ENCODE results near the gene LHFPL3. TPM values are rescaled to one million over a fixed set of nuclear protein-coding genes. Genes with fewer than 3 reads are reported as not detected.
"Not testable (repeated sequence)": the region's sequence is repeated elsewhere in the genome, so short reads cannot be mapped to it uniquely, and the experiment has no call there.

The LHFPL3 gene
- total RNA-seq, 2 donors from 2014 or later: not detected

- intact Hi-C loops (cut with DNase I): no loop called here
- DNase-seq (no peak), ATAC-seq (no peak)
Observed at GRCh38 chr7:104900525-104901239, 572.3 kb downstream of the LHFPL3 start.

- no peak for DNase-seq
- intact Hi-C loops (cut with DNase I): no loop called here
- no peak for ATAC-seq
Observed at GRCh38 chr7:104901240-104901619, 572.8 kb downstream of the LHFPL3 start.

- ATAC-seq: no peak
- intact Hi-C loops (cut with DNase I): no loop called here
- no peak for DNase-seq
Observed at GRCh38 chr7:104902183-104902582, 573.8 kb downstream of the LHFPL3 start.

- intact Hi-C loops (cut with DNase I): no loop called here
- DNase-seq (no peak), ATAC-seq (no peak)
Observed at GRCh38 chr7:104903044-104903443, 574.6 kb downstream of the LHFPL3 start.

- intact Hi-C loops (cut with DNase I): no loop called here
- ATAC-seq (no peak), DNase-seq (no peak)
Observed at GRCh38 chr7:104903846-104904245, 575.4 kb downstream of the LHFPL3 start.

GRCh38 chr7:104906032-104906431, 577.6 kb downstream of the LHFPL3 start:
- DNase-seq: no peak
- intact Hi-C loops (cut with DNase I): no loop called here
- no peak for ATAC-seq

- intact Hi-C loops (cut with DNase I): no loop called here
- no peak for ATAC-seq
- no peak for DNase-seq
Observed at GRCh38 chr7:104906556-104906955, 578.2 kb downstream of the LHFPL3 start.

GRCh38 chr7:104908636-104909035, 580.2 kb downstream of the LHFPL3 start:
- intact Hi-C loops (cut with DNase I): no loop called here
- DNase-seq: no peak

GRCh38 chr7:104909096-104909495, 580.7 kb downstream of the LHFPL3 start:
- intact Hi-C loops (cut with DNase I): no loop called here
- no peak for ATAC-seq
- no peak for DNase-seq

More at GRCh38 chr7:104908636-104909035, 580.2 kb downstream of the LHFPL3 start:
- ATAC-seq: no peak

DNA sequence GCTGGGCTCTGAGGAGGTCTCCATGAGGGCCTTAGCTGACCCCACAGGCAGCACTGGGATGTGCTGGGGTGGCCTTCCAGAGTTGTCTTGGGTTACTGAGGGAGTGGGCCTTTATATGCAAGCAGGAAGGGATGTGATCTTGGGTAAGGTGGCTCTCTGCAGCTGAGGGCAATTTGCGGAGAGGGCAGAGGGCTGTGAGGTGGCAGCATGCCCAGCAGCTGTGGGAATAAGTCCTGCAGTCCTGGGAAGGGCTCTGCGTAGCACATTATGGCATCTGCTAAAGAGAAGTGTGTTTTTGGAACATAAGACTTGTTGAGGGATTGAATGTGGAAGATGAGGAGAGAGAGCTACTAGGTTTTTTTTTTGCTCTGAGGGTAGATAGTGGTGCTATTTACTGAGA, 586.0 kb downstream of the LHFPL3 start:
- intact Hi-C loops (cut with DNase I): loop anchor here in 1 of 2 donors (10.0 kb wide), 1 partner anchor 680 kb away; no protein-coding TSS in a partner anchor
- no peak for DNase-seq
- ATAC-seq: no peak

GRCh38 chr7:104921596-104921995, 593.2 kb downstream of the LHFPL3 start:
- intact Hi-C loops (cut with DNase I): no loop called here
- ATAC-seq: no peak

DNA sequence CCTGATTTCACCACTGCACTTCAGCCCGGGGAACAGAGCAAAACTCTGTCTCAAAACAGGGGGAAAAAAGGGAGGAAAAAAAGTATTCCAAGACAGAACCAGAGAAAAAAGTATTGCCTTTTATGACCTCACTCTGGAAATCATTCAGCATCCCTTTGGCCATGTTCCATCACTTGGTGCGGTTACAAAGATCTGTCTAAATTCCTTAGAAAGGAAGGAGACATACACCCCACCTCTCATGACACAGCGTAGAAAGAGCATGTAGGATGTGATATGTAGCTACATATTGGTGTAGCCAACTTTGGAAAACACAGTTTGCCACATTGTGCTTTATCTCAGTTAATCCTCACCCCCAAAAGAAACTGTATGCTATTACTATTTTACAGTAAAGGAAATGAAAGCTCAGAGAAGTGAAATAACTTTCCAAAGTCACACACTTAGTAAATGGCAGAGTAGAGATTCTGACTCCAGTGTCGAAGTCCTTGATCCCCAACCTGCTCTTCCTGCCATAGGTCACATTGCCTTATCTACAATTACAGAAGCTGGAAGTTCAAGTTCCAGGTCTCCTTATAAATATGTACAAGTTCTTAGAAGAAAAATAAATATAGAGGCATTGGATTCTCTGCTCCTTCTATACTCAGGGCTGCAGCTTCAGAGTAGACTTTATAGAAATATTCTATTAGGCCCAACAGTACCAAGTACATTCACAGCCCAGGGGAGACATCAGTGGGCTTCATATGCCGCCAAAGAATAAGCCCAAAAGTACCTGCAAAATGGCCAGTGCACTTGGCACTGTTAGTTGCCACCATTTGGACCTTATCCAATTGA, 594.0 kb downstream of the LHFPL3 start:
- intact Hi-C loops (cut with DNase I): no loop called here
- DNase-seq: no peak

More at GRCh38 chr7:104921596-104921995, 593.2 kb downstream of the LHFPL3 start:
- no peak for DNase-seq

GRCh38 chr7:104923010-104923421, 594.6 kb downstream of the LHFPL3 start:
- ATAC-seq (peak; percentile 89 to 93), DNase-seq (peak; percentile 83)
- intact Hi-C loops (cut with DNase I): no loop called here

More for the DNA sequence above, 594.0 kb downstream of the LHFPL3 start:
- peak in 1 of 2 donors; percentile 47 for ATAC-seq

- ATAC-seq; DNase-seq; intact Hi-C loops (cut with DNase I): not testable (repeated sequence)
Observed at GRCh38 chr7:104926189-104926588, 597.8 kb downstream of the LHFPL3 start.

DNA sequence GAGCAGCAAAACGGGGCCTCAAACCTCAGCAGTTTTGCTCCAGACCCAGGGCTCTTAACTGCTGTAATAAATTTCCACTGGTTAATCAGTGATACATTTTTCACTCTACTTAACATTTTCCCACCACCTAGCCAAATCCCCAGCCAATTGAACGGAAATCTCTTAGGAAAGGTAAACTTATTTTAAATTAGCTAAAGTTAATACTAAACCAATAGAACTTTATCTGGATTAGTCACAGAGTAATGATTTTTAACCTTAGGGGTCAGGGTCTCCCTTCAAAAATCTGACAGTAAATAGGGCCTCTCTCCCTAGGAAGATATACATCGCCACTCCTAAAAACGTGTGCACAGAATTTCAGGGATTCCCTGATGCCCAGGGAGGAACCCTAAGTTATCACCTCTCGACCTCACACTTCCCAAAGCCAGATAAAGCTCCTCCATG, 598.2 kb downstream of the LHFPL3 start:
- intact Hi-C loops (cut with DNase I): no loop called here
- DNase-seq: no peak
- no peak for ATAC-seq

GRCh38 chr7:104927055-104927454, 598.7 kb downstream of the LHFPL3 start:
- intact Hi-C loops (cut with DNase I): no loop called here
- DNase-seq: no peak
- ATAC-seq: no peak

DNA sequence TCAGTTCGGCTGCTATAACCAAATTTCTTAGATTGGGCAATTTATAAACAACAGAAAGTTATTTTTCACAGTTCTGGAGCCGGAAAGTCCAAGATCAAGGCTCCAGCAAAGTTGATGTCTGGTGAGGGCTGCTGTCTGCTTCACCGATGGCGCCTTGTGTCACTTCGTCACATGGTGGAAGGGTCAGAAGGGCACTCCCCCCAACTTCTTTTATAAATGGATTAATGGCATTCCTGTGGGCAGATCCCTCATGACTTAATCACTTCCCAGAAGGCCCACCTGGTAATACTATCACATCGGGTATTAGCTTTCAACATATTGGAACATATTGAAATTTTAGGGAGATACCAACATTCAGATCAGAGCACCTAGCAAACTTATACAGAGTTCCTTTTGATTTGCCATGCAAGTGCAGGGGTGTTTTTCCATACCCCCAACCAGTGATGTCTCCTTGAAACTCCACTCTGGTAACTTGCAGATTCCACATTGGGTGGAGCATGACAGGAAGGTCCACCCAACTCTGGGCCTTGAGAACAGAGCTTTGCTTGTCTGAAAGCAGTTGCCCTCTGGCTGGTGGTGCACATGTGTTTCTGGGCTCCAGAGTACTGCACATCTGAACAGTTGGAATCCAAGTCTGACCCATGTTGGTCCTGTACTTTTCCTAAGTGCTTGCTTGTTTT, 600.5 kb downstream of the LHFPL3 start:
- ATAC-seq (no peak), DNase-seq (no peak)
- intact Hi-C loops (cut with DNase I): no loop called here

- intact Hi-C loops (cut with DNase I): no loop called here
- DNase-seq (no peak), ATAC-seq (no peak)
Observed at GRCh38 chr7:104929921-104930320, 601.5 kb downstream of the LHFPL3 start.

- peak; percentile 23 to 47 for ATAC-seq
- intact Hi-C loops (cut with DNase I): no loop called here
Observed at GRCh38 chr7:104931181-104931781, 602.9 kb downstream of the LHFPL3 start.

More at GRCh38 chr7:104931181-104931781, 602.9 kb downstream of the LHFPL3 start:
- no peak for DNase-seq
